Activated T-cell treated with anti-CD3 and anti-CD28 coated beads, Interleukin-2, amount 50 U/mL, for 1 hour (primary cell): ENCODE data around the gene PLCB2.

ENCODE experiments used
- DNase-seq: peaks from one replicate; pipeline ENCODE4 v3.0.0-alpha.2; 2020

The PLCB2 gene

DNA sequence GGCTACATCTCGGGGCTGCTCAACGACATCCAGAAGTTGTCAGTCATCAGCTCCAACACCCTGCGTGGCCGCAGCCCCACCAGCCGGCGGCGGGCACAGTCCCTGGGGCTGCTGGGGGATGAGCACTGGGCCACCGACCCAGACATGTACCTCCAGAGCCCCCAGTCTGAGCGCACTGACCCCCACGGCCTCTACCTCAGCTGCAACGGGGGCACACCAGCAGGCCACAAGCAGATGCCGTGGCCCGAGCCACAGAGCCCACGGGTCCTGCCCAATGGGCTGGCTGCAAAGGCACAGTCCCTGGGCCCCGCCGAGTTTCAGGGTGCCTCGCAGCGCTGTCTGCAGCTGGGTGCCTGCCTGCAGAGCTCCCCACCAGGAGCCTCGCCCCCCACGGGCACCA, 41.9 kb downstream of the PLCB2 start:
- DNase-seq, result no peak

DNA sequence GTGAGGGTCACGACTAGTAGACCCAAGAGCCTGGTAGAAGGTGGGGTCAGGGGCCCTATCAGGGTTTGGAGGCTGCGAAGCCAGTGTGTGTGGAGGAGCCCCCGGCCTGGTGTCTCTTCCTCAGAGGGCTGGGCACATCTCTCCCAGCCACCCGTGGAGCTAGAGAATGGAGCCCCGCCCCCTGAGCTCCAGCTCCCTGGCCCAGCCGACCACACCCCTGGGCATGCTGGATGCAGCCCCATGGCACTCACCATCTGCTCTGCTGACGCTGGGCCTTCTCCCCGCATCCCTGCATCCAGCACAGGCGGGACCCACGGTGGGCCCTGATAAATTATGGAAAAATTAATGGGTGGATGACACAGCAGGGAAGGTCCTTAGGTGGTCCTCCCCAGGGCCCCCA, 42.4 kb downstream of the PLCB2 start:
- DNase-seq, result no peak

DNA sequence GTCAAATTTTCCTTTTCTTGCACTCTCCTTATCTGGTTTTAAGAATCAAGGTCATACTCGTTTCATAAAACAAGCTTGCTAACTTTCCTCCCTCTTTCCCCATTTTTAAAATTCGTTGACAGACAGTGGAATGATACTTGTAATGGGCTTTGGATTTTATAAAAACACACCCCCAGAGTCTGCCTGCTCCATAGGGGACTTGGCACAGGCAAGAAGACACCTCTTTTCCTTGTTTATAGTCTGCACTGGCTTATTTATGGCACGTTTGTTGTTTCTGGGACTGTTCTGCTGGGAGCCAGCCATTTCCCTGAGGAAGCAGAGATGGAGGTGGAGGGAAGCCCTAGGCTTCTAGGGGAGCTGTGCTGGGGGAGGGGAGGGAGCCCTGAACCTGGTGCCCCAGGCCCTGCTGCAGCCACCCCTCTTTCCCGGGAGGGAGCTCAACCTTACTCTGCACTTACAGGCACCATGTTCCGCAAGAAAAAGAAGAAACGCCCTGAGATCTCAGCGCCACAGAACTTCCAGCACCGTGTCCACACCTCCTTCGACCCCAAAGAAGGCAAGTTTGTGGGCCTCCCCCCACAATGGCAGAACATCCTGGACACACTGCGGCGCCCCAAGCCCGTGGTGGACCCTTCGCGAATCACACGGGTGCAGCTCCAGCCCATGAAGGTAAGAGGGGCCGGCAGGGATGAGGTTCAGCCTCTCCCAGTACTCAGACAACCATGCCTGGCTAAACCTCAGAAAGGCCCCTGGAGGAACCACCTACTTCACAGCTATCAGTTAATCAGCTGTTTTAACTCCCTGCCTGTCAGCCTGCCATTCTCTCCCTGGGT, 43.2 kb downstream of the PLCB2 start:
- DNase-seq, result no peak

DNA sequence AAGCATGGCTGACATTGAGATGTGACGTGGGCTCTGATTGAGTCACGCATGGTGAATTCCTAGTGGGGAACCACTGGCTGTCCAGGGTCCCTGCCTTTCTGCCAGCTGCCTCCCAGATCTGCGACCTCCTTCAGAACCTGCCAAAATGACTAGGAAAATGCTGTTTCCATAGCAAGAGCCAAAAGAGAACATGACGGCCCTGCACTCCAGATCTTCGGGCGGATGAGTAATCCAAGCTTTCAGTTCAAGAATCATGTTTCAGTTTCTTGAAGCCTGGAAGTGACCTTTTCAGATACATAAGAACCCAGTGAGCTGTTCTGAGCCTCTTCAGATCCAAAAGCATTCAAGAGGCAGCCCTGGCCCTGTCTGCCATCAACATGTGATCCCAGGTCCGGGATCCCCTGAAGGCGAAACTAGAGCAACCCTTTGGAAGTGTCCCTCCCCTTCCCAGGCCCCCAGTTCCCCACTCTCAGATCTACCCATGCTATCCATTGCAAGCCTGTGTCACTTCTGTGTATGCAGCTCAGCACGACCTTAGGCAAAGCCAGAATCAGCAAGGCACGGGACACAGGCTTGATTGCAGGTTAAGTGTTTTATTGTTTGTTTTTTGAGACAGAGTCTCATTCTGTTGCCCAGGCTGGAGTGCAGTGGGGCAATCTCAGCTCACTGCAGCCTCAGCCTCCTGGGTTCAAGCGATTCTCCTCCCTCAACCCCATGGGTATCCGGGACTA, 44.5 kb downstream of the PLCB2 start:
- DNase-seq, result no peak

DNA sequence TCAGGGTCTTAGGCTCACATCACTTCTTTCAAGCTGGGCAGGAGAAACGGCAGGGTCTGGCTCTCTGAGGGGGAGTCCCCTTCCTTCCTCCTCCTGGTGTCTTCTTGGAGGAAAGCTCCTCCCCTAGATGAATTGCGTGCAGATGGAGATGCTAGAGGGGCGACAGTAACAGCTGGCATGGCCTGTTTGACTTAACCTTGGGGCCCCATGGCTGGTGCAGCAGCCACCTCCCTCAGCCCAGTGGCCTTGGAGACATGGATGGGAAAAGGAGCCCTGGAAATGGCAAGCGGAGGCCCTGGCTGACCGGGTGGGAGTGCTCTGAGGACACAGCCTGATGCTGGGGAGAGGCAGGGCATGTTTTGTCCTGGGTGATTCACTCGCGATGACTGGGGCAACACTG, 48.7 kb downstream of the PLCB2 start:
- DNase-seq, result no peak

DNA sequence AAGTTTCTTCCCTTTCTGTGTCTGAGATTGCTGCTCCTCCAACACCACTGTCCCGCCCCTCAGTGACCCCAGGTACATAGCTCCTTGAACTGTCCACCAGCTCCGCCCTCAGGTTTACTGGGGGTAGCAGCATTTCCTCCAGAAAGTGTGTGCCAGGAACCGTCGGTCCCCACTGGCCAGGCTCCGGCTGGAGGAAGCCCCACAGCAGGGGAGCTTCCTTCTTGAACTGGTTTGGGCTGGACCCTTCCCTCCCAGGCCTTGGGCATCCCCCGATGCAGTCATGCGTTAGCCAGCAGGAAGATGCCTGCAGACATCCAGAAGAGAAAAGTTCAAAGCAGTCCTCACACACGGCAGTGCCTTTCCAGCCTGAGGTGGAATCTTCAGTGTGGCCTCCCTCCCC, 49.2 kb downstream of the PLCB2 start:
- DNase-seq, result no peak

DNA sequence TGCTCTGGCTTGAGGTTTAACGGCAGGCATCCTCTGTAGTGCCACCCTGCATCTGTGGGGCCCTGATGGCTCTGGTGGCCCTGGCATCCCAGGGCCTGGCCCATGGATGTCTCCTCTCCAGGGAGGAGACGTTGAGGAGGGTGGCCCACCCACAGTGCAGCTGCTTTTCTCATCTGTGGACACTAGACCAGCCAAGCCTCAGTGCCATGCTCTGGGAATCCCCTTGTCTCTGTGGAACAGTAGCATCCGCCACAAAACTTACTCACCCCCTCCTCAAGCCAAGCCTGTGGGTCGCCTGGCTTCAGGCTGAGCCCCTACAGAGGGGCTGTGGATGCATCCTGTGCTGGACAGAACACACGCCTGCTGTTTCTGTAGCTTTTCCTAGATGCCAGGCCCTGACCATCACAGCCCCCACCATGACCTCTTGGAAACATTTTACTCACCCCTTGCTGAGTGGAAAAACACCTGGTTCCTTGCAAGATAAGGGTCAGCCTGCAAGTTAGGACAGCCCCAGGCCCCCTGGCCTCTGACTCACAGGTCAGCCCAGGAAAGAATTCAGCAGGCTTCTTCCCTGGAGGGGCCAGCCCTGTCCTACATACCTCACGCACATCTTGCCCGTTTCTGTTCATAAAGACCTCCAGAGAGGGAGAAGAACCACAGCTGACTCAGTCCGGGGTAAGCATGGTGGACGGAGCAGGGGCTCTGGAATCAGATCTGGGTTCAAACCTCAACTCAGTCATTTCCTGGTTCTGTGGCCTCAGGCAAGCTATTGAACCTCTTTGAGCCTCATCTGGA, 49.9 kb downstream of the PLCB2 start:
- no peak for DNase-seq

DNA sequence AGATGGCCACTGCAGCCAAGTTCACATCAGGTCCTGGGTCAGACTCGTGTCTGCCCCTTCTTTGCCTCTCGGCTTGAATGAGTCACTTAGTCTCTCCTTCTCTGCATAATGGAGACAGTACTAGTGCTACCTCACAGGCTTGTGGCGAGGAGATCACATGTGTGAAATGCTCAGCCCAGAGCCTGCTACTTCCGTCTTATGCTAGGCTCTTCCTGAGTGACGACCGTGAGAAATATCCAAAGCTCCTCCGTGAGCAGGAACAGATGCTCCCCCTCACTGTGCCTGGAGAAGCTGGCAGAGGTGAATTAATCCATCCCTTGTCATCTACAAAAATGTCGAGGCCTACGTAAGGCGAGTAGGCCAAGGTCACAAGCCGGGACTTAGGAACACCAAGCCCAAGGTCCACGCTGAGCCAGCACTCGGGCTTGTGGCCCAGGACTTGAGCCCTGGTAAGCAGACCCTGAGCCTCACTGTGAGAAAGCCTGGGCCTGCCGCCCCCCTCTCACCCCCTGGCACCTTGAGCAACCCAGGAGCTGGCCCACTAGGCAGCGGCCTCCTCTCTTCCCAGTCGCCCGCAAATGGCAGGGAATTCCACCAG, 51.0 kb downstream of the PLCB2 start:
- DNase-seq, result no peak

DNA sequence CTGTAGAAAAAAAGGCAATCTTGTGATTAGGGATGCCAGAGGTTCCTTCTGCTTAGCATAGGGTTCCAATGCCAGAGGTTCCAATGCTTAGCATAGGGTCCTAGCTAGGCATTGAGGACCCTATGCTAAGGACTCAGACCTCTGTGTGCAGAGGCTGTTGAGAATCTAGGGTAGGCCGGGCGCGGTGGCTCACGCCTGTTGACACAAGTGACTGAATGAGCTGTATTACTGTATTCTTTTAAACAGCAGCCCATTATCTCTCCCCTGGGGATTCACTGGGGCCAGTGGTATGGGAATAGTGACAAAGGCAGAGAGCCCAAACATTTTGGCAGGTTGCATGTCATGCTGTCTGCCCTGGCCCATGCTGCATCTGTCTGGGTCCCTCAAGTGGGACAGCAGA, 52.7 kb downstream of the PLCB2 start:
- no peak for DNase-seq

DNA sequence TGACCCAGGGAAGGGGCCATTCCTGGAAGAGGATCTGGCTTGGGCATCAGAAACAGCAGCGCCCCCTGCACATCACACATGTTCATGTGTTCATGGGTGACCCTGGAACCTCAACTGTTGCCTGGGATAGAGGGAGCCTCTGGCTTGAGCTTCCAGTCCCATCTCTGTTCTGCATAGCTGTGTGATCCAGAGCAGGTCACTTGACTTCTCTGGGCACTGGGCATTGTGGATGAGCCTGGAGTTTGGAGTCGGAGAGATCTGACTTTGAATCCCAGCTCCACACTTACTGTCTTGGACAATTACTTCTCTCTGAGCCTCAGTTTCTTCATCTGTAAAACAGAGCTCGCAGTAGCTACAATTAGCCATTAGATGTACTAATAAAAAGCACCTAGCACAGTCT, 53.3 kb downstream of the PLCB2 start:
- DNase-seq, result no peak

DNA sequence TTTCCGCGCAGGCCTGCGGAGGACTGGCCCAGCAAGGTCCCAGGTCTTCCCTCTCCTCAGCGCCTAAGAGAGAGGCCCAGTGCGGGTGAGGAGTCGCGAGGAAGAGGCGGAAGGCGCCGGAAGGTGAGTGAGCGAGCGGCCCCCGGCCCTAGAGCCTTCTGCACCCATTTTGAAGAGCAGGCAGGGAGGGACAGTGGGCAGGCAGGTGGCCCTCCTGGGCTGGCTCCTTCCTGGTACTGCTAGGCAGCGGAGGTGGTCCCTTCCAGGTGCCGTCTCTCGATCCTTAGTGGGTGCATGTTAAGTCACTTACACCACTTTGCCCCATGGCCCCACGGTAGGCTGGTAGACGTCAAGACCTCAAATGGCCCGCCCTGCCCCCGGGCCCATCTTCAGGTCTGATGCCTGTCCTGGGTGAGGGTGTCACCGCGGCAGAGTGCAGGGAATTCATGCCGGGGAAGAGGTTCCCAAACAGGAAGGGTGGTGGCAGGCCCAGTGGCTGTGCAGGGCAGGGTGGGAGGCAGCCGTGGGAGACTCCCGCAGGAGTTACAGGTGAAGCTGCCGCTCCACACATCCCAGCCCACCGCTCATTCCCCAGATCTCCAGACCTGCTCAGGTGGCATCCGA, 54.5 kb downstream of the PLCB2 start:
- DNase-seq, result no peak

DNA sequence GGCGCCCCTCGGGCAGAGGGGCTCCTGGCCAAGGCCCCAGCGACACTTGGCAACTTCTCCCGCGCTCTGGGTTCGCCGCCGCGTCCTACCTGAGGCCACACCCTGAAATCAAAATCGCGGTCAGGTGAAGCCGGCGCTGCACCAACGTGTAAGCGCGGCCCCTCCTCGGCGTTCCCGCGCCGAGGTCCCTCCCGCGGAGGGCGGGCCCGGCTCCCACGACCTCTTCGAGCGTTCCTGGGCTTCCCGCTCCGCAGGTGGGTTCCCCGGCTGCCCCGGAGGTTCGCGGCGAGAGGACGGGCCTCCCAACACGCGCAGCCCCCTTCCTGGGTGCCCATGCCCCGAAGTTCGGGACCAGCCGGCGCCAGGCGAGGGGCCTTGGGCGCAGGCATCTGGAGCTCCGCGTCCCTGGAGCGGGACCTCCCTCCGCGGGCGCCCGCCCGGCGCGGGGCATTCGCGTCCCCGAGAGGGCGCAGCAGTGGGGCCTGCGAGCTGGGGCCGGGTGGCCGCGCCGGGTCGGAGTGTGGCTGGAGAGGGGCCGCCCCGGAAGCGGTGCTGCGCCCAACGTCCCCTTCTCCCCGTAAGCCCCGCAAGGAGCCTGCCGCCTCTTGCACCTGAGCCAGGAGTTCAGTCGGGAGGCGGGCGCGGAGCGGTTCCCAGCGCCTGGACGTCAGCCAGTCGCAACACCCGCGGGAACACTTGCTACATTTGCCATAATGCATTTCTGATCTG, 55.1 kb downstream of the PLCB2 start:
- peak; percentile 35 for DNase-seq

DNA sequence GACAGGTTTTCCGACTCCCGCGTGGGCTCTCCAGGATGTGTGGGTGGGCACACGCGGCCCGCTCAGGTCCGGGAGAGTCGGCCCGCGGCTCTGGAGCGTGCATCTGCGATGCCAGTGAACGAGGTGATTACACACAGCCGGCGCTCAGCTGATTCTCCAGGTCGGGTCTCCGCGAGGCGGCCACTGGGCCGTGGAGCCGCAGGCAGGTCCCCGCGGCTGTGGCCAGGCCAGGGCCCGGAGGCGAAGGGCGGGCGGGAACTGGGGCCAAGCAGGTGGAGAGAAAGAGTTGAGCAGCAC, 55.6 kb downstream of the PLCB2 start:
- no peak for DNase-seq

DNA sequence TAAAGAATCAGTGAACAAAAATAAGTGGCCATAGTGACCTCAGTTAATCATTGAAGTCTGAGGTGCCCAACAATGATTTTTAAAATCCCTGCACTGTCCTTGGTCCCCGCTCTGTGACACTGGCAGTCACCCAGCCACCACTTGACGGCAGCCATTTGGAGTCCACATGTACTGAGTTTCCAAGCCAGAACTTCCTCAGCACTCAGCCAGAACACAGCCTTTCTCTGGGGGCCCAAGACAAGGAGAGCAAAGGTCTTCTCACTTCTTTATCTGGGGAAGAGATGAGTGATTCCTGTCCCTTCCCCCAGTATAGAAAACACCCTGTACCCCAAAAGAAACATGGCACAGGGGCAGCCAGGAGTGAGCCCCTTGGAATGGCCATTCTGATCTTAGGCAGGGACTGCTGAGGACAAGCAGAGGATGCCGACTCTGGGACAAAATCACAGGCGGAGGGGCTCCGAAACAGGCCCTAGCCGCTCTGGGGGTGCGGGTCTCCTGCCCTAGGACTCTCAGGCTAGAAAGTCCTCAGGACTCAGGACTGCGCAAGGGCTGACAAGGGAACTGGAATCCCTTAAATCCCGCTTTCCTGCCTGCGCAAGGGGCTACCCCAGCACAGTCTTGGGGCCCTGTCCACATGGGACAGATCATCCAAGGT, 56.1 kb downstream of the PLCB2 start:
- DNase-seq, result no peak

DNA sequence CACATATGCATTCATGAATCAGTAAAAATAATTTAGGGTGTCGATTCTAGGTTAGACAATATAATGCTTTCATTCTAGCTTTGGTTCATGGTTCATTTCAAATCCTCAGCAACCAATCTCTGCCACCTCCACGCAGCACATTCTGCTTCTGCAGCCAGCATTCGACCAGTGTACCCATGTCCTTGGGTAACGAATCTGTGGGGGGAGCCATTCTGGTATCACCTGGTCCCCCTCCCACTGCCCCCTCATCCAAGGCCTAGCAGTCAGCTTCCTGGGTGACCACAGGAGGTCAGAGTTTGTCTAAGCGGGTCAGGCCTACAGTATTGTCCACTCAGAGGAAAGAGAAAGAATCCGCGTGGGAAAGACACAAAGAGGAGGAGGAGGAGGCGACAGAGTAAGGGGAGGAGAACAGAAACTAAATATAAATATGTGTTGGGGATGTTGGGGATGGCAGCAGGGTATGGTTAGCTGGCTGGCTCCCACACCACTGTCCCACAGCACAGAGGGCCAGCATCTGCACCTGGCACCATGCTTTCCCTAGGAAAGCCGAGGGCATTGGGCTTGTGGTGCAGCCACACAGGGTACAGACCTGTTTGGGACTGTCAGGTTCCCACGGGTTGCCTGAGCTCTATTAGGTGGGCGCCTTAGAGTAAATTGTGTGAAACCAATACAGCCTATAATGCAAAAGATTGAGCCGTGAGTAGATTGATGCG, 56.8 kb downstream of the PLCB2 start:
- DNase-seq, result no peak

DNA sequence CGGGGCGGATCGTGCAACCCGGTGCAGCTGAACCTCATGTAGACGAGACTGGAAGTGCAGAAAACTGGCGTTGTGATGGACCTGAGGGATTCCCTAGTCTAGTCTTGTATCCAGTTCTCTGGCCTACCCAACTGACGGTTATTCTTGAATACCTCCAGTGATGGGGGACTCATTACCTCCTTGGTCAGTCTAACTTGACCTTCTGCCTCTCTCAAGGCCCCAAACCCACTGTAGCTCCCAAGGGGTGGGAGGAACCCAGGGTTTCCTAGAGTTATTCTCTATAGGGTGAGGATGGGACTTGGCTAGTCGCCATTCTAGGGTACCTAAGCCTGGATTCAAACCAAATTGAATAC, 57.5 kb downstream of the PLCB2 start:
- DNase-seq, result no peak

DNA sequence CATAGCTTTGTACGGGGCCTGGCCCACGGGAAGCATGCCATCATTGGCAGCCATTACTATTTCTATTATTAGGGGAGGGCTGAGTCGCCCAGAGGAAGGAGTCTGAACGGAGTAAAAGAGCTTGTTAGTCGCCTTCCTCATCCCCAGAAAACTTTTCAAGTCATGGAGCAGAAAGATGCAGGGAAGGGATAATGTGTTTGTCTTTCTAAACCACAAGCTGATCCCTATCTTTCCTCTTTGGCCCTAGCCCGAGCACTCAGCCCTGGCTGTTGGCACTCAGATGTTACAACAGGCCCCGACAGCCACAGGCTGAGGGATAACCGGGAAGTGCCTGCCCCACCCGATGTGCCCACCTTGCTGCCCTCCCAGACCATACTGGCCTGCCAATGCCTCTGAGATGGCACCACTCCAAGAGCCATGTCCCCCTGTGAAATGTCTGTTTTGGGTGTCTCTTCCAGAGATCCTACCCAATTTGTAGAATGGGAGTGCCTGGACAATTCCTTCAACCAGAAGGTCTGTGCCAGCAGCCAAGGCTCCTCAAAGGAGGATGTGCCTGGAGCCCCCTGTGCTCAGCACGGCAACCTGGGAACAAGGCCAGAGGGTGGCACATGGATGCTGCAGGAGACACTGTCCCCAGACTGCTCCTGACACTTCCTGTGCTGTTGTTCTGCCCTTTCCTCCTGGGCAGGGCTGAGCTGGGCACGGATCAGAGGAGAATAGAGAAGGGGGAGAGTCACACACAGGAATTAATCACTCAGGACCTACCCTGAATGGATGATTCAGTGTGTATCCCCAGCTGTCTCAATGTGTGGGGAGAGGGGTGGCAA, 58.0 kb downstream of the PLCB2 start:
- DNase-seq, result no peak

DNA sequence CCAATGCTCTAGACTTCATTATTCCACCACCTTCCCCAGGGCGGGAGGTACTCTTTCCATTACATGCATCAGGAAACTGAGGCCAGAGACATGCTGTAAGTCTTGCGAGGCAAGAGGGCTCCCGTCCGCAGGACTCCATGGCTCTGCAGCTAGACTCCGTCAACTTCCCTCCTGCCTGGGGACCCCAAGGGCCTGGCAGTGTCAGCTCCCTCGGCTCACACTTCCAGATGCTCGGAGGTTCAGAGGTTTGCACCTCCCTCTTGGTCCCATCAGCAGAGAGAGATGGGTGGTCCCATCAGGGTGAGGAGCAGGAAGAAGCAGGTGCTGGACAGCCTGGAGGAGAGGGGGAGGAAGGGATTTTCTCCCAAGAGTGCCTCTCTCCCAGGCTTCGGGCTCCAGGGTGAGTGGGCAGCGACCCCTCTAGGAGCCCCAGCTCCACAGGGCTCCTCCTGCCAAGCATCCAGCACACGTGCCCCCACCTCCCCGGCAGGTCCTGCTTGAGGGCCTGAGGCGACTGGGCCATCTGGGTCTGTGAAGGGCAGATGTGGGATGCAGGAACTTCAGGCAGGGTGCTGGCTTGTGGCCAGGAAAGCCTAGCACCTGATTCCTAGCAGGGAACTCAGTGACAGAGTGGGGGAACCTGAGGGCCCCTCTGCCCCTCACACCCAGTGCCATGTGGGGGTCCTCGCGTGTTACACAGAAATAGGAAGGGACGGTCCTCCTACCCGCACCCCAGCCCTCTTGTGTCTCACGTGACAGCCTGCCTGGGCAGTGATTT, 59.5 kb downstream of the PLCB2 start:
- no peak for DNase-seq

DNA sequence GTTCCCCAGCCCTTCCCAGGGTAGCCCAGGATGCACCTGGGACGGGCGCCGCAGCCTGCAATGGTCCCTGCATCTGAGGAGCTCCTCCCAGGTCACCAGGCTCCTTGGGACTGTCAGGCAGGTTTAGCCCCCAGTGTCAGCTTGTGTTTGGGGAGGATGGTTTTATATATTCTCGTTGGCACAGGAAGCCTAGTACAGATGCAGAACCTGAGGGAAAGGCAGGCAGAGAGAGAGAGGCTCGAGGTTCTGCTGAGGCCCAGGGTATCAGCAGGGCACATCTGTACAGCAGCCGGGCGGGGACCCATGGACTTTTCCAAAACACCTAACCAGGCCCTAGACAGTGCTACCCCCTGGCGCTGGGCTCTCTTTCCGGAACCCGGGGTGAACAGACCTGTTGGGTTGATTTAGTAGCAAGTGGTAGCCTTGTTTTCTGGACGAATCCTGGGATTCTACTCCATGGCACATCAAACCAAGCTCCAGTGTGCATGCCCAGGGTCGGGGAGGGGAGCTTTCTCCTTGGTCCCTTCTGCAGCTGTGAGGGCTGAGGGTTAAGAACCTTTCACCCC, 60.2 kb downstream of the PLCB2 start:
- DNase-seq, result no peak
